ENCODE data around the gene ZMYM2.

DNA sequence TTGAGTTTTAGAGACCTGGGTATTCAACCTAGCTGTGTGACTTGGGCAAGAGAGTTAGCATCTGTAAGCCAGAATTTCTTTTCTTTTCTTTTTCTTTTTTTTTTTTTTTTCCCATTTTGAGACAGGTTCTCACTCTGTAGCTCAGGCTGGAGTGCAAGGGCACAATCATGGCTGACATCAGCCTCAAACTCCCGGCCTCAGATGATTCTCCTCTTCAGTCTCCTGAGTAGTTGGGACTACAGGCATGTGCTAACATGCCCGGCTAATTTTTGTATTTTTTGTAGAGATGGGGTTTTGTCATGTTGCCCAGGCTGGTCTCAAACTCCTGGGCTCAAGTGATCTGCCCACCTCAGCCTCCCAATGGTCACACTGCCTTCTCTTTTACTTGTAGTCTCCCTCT lies 33.0 kb downstream of the ZMYM2 start:
- TF ChIP-seq, protein P1, sequence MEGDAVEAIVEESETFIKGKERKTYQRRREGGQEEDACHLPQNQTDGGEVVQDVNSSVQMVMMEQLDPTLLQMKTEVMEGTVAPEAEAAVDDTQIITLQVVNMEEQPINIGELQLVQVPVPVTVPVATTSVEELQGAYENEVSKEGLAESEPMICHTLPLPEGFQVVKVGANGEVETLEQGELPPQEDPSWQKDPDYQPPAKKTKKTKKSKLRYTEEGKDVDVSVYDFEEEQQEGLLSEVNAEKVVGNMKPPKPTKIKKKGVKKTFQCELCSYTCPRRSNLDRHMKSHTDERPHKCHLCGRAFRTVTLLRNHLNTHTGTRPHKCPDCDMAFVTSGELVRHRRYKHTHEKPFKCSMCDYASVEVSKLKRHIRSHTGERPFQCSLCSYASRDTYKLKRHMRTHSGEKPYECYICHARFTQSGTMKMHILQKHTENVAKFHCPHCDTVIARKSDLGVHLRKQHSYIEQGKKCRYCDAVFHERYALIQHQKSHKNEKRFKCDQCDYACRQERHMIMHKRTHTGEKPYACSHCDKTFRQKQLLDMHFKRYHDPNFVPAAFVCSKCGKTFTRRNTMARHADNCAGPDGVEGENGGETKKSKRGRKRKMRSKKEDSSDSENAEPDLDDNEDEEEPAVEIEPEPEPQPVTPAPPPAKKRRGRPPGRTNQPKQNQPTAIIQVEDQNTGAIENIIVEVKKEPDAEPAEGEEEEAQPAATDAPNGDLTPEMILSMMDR (conservative IDR thresholded peaks at IDR 0.05; ENCODE audit: low read length) = no peak
- TF ChIP-seq EZH2phosphoT487 (IDR thresholded peaks at IDR 0.05; ENCODE audit: borderline replicate concordance) = no peak

All from Loucy (cell line).